ENCODE data around the gene GPA33.

Gene GPA33

GRCh38 chr1:167086768-167087167 is 3.4 kb downstream of the GPA33 start:
- no peak for TF ChIP-seq CTCF (IDR thresholded peaks at IDR 0.05; ENCODE audit: insufficient read depth, low read length, poor library complexity, severe bottlenecking)
- DNase-seq (ENCODE audit: extremely low read depth, insufficient read length): no peak
- Histone ChIP-seq H3K36me3 (ENCODE audit: control insufficient read depth, insufficient read depth, low read length) (no peaks in the 10 kb centered on the region), H3K4me3 (replicated peaks; ENCODE audit: low read depth, low read length) (no peak overlapping the region), H3K27me3 (replicated peaks; ENCODE audit: control insufficient read depth, insufficient read depth, low read length) (no peaks in the 10 kb centered on the region)

GRCh38 chr1:167086033-167086432 is 4.1 kb downstream of the GPA33 start:
- no peak for TF ChIP-seq CTCF (IDR thresholded peaks at IDR 0.05; ENCODE audit: insufficient read depth, low read length, poor library complexity, severe bottlenecking)
- Histone ChIP-seq H3K4me3 (replicated peaks; ENCODE audit: low read depth, low read length) (no peak overlapping the region), H3K36me3 (ENCODE audit: control insufficient read depth, insufficient read depth, low read length) (no peaks in the 10 kb centered on the region), H3K27me3 (replicated peaks; ENCODE audit: control insufficient read depth, insufficient read depth, low read length) (no peaks in the 10 kb centered on the region)
- DNase-seq (ENCODE audit: extremely low read depth, insufficient read length): no peak

- TF ChIP-seq CTCF (IDR thresholded peaks at IDR 0.05; ENCODE audit: insufficient read depth, low read length, poor library complexity, severe bottlenecking): no peak
- no peaks in the 10 kb centered on the region for H3K36me3 ChIP-seq (ENCODE audit: control insufficient read depth, insufficient read depth, low read length)
- H3K4me3 ChIP-seq (replicated peaks; ENCODE audit: low read depth, low read length): no peak overlapping the region
- no peaks in the 10 kb centered on the region for H3K27me3 ChIP-seq (replicated peaks; ENCODE audit: control insufficient read depth, insufficient read depth, low read length)
- DNase-seq (ENCODE audit: extremely low read depth, insufficient read length): no peak
Observed at GRCh38 chr1:167084757-167085156, 5.4 kb downstream of the GPA33 start.

- no peak for TF ChIP-seq CTCF (IDR thresholded peaks at IDR 0.05; ENCODE audit: insufficient read depth, low read length, poor library complexity, severe bottlenecking)
- H3K27me3 ChIP-seq (replicated peaks; ENCODE audit: control insufficient read depth, insufficient read depth, low read length): no peaks in the 10 kb centered on the region
- no peak overlapping the region for H3K4me3 ChIP-seq (replicated peaks; ENCODE audit: low read depth, low read length)
- H3K36me3 ChIP-seq (ENCODE audit: control insufficient read depth, insufficient read depth, low read length): no peaks in the 10 kb centered on the region
- no peak for DNase-seq (ENCODE audit: extremely low read depth, insufficient read length)
Observed at GRCh38 chr1:167083871-167084270, 6.3 kb downstream of the GPA33 start.

GRCh38 chr1:167083066-167083665 is 7.0 kb downstream of the GPA33 start:
- no peak overlapping the region for H3K4me3 ChIP-seq (replicated peaks; ENCODE audit: low read depth, low read length)
- DNase-seq (ENCODE audit: extremely low read depth, insufficient read length): no peak
- H3K27me3 ChIP-seq (replicated peaks; ENCODE audit: control insufficient read depth, insufficient read depth, low read length): no peaks in the 10 kb centered on the region
- H3K36me3 ChIP-seq (ENCODE audit: control insufficient read depth, insufficient read depth, low read length): no peaks in the 10 kb centered on the region
- TF ChIP-seq CTCF (IDR thresholded peaks at IDR 0.05; ENCODE audit: insufficient read depth, low read length, poor library complexity, severe bottlenecking): no peak

GRCh38 chr1:167082511-167083027 is 7.6 kb downstream of the GPA33 start:
- DNase-seq (ENCODE audit: extremely low read depth, insufficient read length): no peak
- H3K4me3 ChIP-seq (replicated peaks; ENCODE audit: low read depth, low read length): no peak overlapping the region
- no peak for TF ChIP-seq CTCF (IDR thresholded peaks at IDR 0.05; ENCODE audit: insufficient read depth, low read length, poor library complexity, severe bottlenecking)
- H3K36me3 ChIP-seq (ENCODE audit: control insufficient read depth, insufficient read depth, low read length): no peaks in the 10 kb centered on the region
- H3K27me3 ChIP-seq (replicated peaks; ENCODE audit: control insufficient read depth, insufficient read depth, low read length): no peaks in the 10 kb centered on the region
